Skeletal muscle cell (primary cell): ENCODE measurements around the gene CCNJL.
"Not testable (repeated sequence)": the region's sequence is repeated elsewhere in the genome, so short reads cannot be mapped to it uniquely, and the experiment has no call there.

Source experiments
- DNase-seq: peaks from one replicate; pipeline ENCODE4 v3.0.0-alpha.2; 2010; ENCODE audit warnings: low read depth
- H3K4me3 ChIP-seq: 2 replicates; pipeline ENCODE4 v1.5.1; 2011; ENCODE audit warnings: low read depth, mild to moderate bottlenecking, control low read depth, low read length, moderate library complexity

Gene CCNJL, protein sequence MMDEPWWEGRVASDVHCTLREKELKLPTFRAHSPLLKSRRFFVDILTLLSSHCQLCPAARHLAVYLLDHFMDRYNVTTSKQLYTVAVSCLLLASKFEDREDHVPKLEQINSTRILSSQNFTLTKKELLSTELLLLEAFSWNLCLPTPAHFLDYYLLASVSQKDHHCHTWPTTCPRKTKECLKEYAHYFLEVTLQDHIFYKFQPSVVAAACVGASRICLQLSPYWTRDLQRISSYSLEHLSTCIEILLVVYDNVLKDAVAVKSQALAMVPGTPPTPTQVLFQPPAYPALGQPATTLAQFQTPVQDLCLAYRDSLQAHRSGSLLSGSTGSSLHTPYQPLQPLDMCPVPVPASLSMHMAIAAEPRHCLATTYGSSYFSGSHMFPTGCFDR

GRCh38 chr5:160312134-160312959 lies at the start of gene CCNJL:
TSS of gene CCNJL (minus strand) at chr5:160312564. CDS start at chr5:160311923, 641 bp downstream.
- no peak for DNase-seq
- peak within 1 kb of the TSS; percentile 75 for H3K4me3 ChIP-seq

- H3K4me3 ChIP-seq = no peak overlapping the region
- no peak for DNase-seq
Observed at GRCh38 chr5:160361624-160362228, 49.4 kb upstream of the CCNJL start.

- no peak overlapping the region for H3K4me3 ChIP-seq
- DNase-seq = no peak
Observed at GRCh38 chr5:160360310-160360709, 47.9 kb upstream of the CCNJL start.

DNA sequence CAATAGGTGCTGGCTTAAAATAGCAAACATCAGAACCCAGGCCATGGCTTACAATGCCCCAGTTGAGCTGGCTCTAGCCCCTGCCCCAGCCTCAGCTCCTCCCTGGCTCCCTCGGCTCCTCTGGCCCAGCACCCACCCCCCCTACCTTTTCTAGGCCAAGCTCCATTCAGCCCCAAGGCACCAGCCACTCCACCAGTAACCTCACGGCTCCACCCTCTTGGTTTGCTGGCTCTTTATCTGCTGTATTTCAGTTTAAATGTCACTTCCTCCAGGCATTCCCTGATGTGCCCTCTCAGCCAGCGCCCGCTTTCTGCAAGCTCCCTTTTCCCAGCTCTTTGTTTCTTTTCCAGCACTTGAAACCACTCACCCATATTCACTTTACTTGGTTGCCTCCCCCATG lies 47.5 kb upstream of the CCNJL start:
- DNase-seq = no peak
- H3K4me3 ChIP-seq = no peak overlapping the region

GRCh38 chr5:160359242-160359641 lies 46.9 kb upstream of the CCNJL start:
- no peak overlapping the region for H3K4me3 ChIP-seq
- no peak for DNase-seq

DNA sequence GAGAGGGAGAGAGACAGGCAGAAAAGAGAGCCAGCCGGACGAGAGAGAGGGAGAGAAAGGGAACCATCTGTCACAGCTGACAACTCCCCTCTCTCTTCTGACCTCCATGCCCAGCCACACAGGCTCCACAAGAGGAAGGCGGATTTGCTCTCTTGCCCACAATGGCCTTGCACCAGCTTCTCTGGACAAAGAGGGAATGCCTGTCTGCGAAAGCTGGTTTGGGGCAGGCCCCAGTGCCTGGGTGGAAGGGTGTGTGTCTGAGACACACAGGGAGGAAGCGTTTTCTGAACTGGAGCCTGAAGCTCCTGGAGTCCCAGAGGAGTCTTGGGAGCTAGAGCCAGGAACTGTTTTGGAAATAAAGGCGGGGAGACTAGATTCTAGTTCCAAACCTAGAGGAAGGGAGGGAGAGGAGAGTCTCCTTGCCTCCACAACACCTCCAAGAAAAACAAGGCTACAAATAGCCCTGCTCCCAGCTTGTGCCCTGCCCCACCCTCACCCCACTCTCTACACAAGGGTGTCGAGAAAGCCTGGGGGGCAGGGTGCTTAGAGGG lies 45.6 kb upstream of the CCNJL start:
- H3K4me3 ChIP-seq = no peak overlapping the region
- no peak for DNase-seq

- H3K4me3 ChIP-seq = no peak overlapping the region
Observed at GRCh38 chr5:160357394-160357793, 45.0 kb upstream of the CCNJL start.

DNA sequence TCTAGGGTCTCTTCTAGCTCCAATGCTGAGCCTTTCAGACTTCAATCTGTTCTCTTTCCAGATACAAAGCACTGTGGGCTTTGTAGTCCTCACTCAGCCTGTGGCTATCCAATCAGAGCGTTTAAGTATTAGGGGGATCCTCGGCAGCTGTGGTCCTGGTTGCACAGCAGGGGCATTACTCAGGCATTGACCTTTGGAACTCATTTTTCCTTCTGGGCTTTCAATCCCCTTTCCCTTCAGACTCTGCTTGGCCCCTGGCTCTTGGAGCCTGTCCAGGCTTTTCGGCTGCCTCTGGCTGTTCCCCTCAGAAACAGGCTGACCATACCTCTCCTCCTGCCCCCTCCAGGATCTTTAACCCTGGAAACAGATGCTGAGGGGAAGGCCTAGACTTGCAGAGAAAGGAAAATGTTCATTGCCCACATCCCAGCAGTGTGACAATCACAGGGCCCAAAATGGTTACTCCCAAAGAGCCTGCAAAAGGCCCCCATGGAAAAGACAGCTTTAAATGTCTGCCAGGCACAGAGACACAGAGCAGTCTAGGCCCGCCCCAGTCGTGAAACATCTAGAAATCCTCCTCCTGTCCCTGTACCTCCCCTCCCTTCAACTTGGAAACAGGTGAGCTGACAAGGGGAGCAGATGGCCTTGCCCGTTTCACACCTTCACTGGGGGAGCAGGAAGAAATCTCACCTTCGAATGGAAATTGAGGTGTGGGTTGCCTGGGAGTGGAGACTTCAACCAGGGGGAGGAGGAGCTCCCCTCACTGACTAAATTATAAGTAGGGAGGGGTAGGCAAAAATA lies 44.4 kb upstream of the CCNJL start:
- no peak overlapping the region for H3K4me3 ChIP-seq
- no peak for DNase-seq

More at GRCh38 chr5:160357394-160357793, 45.0 kb upstream of the CCNJL start:
- no peak for DNase-seq

DNA sequence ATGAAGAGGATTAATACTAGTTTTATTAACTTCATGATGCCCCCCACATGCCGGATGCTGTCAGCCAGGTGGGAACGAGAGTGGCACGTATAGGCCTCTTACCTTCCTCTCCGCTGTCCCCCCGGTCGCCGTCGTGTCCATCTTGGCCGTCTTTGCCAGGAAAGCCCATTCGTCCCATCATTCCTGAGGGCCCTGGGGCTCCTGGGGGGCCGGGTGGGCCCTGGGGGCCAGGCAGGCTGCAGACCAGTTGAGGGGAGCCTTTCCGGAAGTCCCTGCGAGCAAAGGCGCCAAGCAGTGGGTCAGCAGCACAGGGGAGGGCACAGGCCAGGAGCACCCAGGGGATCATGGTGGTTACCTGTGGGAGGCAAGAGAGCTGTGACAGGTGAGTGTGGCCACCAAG lies 42.3 kb upstream of the CCNJL start:
- no peak for DNase-seq
- H3K4me3 ChIP-seq = no peak overlapping the region

DNA sequence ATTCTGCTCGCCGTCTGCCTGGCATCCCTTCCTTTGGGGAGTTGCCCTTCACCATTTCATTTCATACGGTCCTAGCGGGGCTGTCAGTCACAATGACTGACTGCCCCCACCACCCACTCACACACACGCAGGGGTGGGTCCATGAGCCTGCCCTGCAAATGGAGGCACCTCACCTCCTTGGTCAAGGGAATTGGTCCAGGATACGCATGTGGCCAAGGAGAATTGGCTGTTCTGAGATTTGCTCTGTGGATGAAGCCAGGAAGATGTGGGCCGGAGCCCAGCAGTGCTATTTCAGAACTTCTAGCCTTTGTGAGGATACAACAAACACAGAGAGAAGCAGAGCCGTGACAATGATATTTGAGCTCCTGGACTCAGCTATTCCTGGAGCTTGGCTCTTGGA lies 41.0 kb upstream of the CCNJL start:
- DNase-seq = no peak
- no peak overlapping the region for H3K4me3 ChIP-seq

DNA sequence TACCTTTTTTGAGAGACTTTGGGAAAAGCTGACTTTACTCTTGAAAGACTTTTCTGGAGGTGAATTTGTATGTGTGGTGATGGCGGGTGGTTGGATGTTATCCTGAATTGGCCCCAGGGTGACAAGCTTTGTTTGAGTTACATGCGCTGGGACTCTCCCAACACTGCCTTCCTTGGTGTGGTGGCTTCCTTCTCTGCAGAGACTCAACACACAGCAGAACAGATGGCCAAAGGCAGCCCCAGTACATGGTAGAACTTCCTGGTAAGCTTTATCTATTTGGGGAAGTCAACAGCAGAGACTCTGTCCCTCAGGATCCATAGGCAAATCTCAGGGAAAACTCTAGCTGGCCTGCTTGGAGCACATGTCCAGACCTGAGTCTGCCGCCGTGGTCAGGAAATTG lies 39.9 kb upstream of the CCNJL start:
- no peak for DNase-seq
- H3K4me3 ChIP-seq = no peak overlapping the region

DNA sequence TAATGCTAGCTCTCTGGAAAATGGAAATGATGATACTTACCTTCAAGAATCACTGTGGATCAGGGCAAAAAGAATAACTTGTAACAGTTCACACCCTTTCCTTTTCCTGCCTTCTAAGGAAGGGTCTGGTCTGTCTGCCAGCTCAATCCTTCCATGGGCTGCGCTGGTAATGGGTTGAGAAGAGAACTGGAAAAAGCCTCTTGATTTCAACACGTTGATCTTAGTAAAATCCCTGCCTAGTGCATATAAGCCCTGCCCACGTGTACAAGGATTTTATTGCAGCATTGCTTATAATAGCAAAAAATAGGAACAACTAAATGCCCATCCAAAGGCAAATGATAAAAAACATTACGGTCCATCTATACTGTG lies 37.6 kb upstream of the CCNJL start:
- DNase-seq = no peak
- no peak overlapping the region for H3K4me3 ChIP-seq

GRCh38 chr5:160349249-160349934 lies 37.0 kb upstream of the CCNJL start:
- H3K4me3 ChIP-seq = no peak overlapping the region
- DNase-seq = no peak

GRCh38 chr5:160348080-160348479 lies 35.7 kb upstream of the CCNJL start:
- no peak overlapping the region for H3K4me3 ChIP-seq
- DNase-seq = no peak

DNA sequence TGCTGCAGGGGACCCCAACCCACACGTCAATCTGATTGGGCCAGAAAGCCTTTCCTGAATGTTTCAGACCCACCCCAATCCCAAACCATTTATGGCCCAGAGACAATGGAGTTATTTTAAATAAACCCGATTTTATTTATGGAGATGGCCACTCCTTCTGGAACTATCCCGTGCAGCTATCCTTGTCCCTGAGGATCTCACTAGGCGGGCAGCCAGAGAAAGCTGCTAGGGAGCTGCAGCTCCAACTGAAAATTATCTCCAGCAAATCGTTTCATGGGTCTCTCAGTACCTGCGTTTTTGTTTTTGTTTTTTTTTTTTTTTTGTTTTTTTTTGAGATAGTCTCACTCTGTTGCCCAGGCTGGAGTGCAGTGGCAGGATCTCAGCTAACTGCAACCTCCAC lies 35.1 kb upstream of the CCNJL start:
- no peak for DNase-seq
- no peak overlapping the region for H3K4me3 ChIP-seq

DNA sequence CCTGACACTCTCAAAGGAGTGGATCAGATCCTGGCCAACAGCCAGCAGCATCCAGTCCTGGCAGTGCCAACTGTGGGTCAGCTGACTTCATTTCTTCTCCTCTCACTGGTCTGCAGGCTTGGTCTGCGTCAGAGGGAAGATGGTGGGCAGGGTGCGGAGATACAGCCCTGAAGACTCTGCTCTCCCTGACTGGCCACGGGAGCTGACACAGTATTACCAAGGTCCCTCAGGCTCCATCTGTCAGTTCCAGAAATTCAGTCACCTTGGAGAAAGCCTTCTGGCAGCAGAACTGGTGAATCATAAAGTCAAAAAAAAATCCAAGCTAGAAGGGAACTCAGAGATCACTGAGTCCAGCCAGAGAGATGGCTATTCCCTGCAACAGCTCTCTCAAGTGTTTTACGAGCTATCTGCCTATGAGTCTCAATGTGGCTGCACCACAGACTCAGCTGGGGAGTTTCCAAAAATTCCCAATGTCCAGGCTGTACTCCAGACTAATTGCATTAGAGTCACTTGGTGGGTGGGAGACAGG lies 30.1 kb upstream of the CCNJL start:
- no peak overlapping the region for H3K4me3 ChIP-seq
- DNase-seq = peak; percentile 33

- DNase-seq = no peak
Observed at GRCh38 chr5:160341309-160341870, 29.0 kb upstream of the CCNJL start.

GRCh38 chr5:160340513-160340912 lies 28.1 kb upstream of the CCNJL start:
- DNase-seq = not testable (repeated sequence)

More at GRCh38 chr5:160341309-160341870, 29.0 kb upstream of the CCNJL start:
- no peak overlapping the region for H3K4me3 ChIP-seq

More at GRCh38 chr5:160340513-160340912, 28.1 kb upstream of the CCNJL start:
- H3K4me3 ChIP-seq = not testable (repeated sequence)
